Cerebellar cortex (tissue), 1 donor: ENCODE results near the gene HEATR3.
"Not testable (repeated sequence)": the region's sequence is repeated elsewhere in the genome, so short reads cannot be mapped to it uniquely, and the experiment has no call there.

Source experiments
- DNase-seq: peaks from one replicate; pipeline ENCODE4 v3.0.0-alpha.2; 2015; ENCODE audit warnings: low spot score

The HEATR3 gene

DNA sequence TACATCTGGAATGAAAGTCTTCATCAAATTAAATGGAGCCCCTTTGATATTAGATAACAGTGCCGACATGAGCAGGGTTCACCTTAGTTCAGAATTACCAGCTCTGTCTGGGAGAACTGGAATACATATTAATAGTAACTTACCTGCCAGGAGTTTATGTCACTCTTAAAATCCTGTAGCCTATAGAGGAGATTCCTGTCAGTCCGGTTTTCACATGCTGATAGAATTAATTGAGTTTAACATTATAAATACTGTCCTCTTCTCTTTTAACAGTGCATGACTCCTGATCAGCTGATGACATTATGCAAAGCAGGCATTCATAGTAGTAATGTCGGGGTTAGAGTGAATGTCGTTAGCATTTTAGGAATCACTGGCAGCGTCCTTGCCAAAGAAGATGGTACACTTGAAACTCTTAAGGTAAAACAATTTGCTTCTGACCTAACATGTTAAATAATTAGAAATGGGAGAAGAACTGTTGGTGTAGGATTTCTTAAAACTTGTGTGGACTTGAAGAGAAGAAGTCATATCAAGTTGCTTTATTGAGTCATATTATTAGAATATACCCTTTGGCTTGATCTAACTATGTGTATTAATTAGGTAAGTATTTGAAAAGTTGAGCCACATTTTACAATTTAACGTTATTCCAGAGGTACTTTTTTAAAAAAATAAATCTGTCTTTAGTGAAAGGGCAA is 34.3 kb downstream of the HEATR3 start:
- DNase-seq = no peak

DNA sequence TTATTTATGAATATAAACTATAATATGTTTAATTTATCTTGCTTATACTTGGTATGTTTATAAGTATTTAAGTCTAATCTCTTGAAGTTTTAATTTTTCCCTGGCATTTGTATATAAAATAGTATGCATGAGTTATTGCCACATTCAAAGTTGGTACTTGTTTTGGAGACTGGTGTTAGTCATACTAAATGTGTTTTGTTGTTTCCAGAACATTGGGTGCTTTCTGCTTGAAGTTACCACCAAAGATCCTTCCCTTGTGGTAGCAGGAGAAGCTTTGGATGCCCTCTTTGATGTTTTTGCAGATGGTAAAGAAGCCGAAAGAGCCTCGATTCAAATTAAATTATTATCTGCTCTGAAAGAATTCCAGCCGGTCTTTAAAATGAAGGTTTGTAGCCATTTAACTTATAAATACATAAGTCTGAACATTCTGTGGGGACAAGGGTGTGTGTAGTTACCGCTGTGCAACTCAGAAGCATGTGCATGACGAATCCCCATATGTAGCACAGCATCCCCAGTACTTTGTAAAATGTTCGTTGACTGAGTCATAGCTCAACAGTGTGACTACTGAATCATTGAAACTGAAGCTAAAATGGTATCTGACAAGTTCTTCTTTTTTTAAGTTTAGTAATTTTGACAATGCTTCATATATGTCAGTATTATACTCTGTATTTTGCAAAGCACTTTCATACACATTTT is 36.4 kb downstream of the HEATR3 start:
- no peak for DNase-seq

DNA sequence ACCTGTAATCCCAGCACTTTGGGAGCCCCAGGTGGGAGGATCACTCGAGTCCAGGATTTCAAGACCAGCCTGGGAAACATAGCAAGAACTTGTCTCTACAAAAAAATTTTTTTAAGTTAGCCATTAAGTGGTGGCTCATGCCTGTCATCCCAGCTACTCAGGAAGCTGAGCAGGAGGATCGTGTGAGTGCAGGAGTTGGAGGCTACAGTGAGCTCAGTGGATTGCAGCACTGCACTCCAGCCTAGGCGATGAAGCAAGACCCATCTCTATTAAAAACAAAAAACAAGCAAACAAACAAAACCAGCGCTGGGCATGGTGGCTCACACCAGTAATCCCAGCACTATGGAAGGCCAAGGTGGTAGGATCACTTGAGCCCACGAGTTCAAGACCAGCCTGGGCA is 38.0 kb downstream of the HEATR3 start:
- DNase-seq = no peak

DNA sequence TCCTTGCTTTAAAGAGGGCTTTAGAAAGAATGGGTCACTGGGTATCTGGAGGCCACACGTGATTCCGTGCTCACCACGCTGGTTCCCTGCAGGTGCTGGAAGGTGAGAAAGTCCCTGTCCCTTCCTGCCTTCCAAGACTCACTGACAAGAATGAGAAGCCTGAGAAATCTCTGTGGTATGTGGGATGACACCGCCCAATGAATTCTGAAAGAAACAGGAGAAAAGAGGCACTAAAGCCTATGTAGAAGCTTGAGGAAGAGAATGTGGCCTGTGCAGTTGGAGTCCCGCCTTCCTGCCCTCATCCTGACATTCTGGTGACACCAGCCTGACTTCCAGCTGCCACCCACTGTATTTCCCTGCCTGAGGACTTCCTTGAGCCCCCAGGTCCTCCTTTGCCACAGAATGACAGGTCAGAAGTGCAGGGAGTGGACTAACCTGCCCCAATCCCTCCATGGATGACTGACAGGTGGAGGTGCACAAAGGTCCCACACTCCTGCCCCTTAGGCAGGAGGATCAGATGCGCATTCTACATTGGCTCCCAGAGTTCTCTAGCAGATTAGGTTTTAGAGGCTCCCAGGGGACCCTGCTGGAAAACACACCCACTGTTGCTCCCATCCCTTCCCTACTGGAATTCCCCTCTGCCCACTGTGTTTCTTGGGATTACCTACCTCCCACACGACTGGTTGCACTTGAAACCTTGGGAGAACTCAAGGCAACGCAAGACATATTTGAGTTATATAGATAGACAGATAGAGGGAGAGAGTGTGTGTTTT is 48.8 kb downstream of the HEATR3 start:
- DNase-seq = no peak

DNA sequence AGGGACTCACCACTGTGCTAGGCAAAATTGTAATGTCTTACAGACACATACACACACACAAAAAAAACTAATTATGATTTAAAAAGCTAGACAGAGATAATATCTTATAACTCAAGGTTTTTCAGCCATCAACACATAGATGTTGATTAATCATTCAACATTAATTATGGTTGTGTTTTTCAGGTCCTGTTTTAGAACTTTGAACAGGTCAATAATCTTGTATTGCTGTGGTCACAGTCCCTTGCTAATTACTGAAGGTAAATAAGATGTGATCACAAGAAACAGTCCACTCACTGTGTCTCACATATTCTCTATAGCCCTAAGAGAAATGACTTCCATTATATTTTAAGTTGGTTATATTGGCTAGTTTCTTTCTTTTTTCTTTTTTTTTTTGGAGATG is 54.9 kb downstream of the HEATR3 start:
- no peak for DNase-seq

DNA sequence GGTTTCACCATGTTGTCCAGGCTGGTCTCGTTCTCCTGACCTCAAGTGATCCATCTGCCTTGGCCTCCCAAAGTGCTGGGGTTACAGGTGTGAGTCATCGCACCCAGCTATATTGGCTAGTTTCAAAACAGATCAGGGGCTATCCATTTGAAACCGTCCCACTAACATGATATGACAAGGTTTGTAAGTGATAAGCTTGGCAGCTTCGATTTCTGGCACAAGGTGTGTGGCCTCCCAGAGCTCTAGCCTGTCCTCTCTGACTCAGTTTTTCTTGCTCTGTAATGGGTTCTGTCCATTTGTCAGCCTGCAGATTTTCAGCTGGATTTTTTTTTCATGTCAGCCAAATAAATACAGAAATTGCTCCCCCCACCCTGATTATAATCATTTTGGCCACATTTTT is 55.5 kb downstream of the HEATR3 start:
- no peak for DNase-seq

DNA sequence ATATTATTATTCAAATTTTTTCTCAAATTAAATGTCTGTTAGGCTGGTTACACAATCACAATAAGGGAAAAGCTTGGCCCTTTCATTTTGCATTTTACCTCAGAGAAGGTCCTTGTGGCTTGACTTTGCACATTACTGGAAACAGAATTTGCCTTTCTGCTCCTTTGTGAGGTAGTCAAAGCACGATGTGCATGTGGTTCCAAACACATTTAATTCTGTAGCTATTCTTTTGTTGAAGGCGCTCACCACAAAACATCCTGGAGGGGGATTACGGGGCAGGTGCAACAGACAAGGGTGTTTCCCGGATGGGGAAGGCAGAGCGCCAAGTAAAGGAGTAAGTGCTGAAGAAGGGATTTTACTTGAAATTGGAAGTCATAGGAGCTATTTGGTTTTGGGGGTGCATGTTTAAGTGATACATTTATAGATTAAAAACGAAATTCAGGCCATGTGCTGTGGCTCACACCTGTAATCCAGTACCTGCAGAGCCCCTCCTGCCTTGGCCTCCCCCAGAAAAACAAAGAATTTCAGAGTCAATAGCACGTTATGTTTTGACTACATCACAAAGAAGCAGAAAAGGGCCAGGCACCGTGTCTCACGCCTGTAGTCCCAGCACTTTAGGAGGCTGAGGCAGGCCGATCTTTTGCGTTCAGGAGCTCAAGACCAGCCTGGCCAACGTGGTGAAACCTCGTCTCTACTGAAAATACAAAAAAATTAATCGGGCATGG is 56.1 kb downstream of the HEATR3 start:
- no peak for DNase-seq

DNA sequence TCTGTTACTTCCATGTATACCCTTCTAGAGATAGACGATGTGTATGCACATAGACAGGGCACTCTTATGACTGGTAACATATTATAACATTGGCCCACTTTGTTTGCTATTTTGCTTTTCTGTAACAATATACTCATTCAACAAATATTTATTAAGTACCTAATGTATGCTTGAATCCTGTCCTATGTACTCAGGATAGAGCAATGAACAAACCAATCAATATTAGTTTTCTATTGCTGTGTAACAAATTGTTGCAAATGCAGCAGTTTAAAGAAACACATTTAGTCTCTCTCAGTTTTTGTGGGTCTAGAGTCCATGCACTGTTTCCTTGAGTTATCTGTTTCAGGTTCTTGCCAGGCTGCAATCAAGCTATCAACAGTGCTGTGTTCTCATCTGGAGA is 57.6 kb downstream of the HEATR3 start:
- no peak for DNase-seq

DNA sequence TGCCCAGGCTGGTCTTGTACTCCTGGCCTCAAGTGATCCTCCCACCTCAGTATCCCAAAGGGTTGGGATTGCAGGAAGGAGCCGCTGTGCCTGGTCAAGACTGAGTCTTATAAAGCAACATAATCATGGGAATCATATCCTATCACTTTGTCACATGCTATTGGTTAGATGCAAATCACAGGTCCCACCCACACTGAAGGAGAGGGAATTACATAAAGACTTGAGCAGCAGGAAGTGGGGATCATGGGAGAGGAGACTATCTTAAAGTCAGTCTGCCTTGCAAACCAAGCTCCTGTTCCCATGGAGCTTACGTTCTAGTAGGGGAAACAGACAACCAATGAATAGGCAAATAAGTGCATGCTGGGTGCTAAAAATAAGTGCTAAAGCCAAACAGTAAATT is 59.0 kb downstream of the HEATR3 start:
- no peak for DNase-seq

DNA sequence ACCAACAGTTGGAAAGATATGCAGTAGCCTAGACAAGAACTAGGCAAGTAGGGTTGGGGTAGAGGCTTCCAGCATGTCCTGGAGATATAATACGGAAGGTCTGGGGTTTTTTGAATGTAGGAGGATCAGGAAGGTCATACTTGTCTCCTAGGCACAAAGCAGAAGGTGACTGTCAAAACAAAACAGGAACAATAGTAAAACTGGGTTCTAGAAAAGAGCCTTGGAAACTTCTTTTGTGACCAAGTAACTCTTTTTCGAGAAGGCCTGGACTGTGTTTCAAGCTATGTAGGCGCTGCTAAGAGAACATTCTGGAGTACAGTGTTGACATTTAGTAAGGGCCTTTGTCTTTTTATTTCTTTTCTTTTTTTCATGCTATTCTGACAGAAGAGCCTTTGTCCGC is 60.4 kb downstream of the HEATR3 start:
- DNase-seq = no peak

DNA sequence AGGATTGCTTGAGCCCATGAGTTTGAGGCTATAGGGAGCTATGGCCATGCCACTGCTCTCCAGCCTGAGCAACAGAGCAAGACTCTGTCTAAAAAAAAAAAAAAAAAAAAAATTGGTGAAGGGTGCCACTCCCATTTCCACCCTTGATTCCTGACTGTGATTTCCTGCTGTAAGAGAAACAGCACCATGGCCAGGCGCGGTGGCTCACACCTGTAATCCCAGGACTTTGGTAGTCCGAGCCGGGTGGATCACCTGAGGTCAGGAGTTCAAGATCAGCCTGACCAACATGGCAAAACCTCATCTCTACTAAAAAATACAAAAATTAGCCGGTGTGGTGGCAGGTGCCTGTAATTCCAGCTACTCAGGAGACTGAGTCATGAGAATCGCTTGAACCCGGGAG is 66.8 kb downstream of the HEATR3 start:
- DNase-seq = not testable (repeated sequence)

DNA sequence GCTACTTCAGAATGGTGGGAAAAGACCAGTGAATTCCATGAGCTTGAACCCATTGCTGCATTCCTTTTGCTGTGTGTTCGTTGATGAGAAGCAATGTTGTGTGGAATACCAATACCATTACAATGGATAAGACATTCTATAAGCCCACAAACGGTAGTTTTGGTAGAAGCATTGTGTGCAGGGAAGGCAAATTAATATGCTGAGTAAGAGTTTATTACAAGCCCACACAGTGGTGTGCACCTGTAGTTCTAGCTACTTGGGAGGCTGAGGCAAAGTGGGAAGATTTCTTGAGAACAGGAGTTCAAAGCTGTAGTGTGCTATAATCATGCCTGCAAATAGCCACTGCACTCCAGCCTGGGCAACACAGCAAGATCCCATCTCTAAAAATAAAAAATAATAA is 67.4 kb downstream of the HEATR3 start:
- DNase-seq = no peak

DNA sequence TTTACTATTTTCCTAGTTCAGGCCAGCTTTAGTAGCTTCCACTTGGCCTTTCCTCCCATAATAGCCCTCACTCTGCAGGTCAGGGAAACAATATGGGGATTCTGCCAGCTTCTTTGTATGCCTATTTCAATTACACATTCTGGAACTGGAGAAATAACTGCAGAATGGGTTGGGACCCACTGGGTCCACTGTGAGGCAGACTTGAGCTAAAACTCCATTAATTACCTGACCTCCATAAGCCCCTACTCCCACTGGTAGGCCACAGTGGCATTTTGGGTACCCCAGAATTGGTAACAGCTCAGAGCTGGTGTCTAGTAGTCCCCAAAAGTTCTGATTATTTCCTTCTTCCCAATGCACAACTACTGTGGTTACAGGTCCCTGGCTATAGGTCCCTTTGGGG is 70.6 kb downstream of the HEATR3 start:
- DNase-seq = no peak

DNA sequence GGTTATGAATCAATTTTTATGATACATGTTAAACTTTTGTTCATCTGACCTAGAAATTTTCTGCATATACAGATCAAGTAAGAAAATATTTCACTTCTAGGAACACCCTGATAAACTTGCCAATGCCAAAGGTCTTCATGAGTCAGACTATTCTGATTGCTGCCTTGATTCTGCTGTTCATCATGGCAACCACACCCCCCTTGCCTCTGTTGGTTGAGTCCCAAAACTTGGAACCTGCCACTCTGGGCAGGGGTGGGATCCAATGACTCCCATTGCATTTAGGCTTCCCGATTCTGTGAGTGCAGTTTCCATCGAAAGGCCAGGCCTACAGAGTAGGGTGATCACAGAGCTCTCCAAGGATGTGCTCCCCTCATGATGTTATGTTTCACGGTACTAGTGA is 71.5 kb downstream of the HEATR3 start:
- no peak for DNase-seq

DNA sequence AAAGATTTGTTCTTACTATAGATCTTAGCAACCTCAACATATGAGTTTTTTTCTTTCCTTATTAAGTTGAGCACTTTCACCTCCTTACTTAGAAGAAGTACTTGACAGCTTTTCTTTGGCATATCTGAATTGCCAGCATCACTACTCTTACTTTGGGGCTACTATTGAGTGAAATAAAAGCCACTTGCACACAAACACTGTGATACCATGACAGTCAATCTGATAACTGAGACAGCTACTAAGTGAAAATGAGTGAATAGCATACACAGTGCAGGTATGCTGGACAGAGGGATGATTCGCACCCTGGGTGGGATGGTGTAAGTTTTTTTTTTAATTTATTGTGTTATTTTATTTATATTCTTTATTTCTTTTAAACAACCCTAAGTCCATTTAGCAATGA is 73.8 kb downstream of the HEATR3 start:
- DNase-seq = no peak

DNA sequence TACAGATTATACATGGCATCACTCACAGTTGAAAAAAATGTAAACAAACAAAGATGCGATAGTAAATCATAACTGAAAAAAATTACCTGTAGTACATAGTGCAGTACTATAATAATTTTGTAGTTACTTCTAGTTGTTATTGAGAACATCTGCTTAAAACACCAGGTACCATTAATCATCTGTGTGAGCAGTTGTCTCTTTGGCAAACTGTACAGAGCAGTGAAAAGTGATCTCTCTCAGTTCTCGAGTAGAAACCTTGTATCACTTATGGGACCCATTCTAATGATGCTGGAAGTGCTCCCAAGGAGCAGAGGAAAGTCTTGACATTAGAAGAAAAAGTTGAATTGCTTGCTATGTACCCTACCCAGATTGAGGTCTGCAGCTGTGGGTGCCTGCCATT is 78.4 kb downstream of the HEATR3 start:
- DNase-seq = no peak

DNA sequence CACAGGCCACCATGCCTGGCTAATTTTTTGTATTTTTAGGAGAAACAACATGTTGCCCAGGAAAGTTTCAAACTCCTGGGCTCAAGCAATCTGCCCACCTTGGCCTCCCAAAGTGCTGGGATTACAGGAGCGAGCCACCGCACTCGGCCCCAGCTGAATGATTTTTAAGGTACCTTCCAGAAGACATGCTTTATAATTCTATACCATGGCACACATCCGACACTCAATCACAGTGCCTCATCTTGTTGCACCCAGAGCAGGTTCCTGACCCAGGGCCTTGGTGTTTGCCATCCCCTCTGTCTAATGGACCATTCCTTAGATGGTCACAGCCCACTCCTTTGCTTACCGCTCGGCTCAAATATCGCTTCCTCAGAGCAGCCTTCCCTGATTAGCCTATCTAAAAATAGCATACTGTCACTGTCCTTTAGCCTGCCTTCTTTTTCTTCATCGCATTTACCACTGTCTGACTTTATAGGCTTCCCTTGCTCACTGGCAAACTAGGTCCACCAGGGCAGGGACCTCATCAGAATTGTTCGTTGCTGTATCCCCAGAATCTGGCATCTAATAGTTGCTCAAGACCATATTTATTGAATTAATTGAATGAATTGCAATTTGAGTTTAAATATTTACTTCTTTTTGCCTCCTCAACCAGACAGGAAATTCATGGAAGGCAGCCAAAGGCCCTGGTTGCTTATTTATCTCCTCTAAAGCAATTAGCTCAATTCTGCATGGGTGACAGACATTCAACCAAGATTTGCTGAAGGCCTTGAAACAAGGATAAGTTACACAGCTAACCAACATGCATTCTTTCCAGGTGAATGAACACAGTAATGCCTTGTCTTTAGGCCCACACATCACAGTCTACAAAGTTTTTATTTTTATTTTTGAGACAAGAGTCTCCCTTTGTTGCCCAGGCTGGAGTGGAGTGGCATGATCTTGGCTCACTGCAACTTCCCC is 81.0 kb downstream of the HEATR3 start:
- DNase-seq = no peak

DNA sequence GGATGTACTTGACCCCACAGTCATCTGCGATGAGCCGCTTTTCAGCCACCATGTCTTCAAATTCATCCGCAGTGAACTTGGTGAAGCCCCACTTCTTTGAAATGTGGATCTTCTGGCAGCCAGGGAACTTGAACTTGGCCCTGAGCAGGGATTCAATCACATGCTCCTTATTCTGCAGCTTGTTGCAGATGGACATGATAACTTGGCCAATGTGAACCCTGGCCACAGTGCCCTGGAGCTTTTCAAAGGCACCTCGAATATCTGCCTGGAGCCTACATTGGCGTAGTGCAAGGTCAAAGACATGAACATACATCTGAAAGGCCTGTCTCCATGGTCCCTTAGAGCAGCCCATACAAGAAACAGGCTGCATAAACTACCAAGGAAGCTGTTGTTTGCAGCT is 85.6 kb downstream of the HEATR3 start:
- no peak for DNase-seq

DNA sequence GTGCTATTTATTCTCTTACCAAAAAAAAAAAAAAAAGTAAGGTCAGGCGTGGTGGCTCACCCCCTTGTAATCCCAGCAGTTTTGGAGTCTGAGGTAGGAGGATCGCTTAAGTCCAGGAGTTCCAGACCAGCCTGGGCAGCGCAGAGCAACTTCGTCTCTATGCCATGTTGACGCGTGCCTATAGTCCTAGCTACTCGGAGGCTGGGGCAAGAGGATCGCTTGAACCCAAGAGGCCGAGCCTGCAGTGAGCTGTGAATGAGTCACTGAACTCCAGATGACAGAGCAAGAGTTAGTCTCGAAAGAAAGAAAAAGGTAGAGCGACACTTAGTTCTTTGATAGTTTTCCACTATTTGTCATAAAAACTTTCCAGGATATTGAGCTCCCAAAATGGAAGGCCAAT is 86.0 kb downstream of the HEATR3 start:
- no peak for DNase-seq

DNA sequence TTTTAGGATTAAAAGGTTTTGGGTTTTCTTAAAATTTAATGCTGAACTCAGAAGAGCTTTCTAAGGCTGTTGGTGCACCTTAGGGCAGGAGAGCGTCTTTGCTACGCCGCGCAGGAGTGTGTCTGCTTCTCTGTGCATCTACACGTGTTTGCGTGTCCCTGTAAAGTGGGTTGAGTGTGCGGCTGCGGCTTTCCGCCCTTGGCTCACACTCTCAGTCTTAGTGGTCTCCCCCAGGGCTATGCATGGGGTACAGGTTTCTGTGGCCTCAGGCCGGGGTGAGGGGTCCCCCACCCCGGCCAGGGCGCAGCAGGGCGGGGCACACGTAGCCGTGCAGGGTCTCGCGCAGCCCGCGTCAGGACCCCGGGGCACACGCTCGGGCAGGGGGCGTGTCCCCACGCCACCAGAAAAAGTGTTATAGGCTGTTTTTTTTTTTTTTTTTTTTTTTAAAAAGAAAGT is 86.6 kb downstream of the HEATR3 start:
- DNase-seq = peak; percentile 62
